ENCODE measurements around the gene CIT.
"Not testable (repeated sequence)": the region's sequence is repeated elsewhere in the genome, so short reads cannot be mapped to it uniquely, and the experiment has no call there.

CIT gene

GRCh38 chr12:119710965-119711551 lies 166.1 kb downstream of the CIT start:
- DNase-seq (ENCODE audit: low read depth), result no peak
- no peak for TF ChIP-seq CTCF (IDR thresholded peaks at IDR 0.05; ENCODE audit: low read depth, low read length, missing control alignments)
- H3K4me3 ChIP-seq (ENCODE audit: low read depth, low read length), result no peak overlapping the region

GRCh38 chr12:119710374-119710964 lies 166.7 kb downstream of the CIT start:
- TF ChIP-seq CTCF (IDR thresholded peaks at IDR 0.05; ENCODE audit: low read depth, low read length, missing control alignments), result no peak
- H3K4me3 ChIP-seq (ENCODE audit: low read depth, low read length), result no peak overlapping the region
- DNase-seq (ENCODE audit: low read depth), result no peak

GRCh38 chr12:119706427-119706826 lies 170.7 kb downstream of the CIT start:
- DNase-seq (ENCODE audit: low read depth); H3K4me3 ChIP-seq (ENCODE audit: low read depth, low read length): not testable (repeated sequence)

GRCh38 chr12:119705182-119705581 lies 171.9 kb downstream of the CIT start:
- H3K4me3 ChIP-seq (ENCODE audit: low read depth, low read length), result no peak overlapping the region

GRCh38 chr12:119704065-119704747 lies 172.9 kb downstream of the CIT start:
- no peak for DNase-seq (ENCODE audit: low read depth)
- H3K4me3 ChIP-seq (ENCODE audit: low read depth, low read length), result no peak overlapping the region
- no peak for TF ChIP-seq CTCF (IDR thresholded peaks at IDR 0.05; ENCODE audit: low read depth, low read length, missing control alignments)

More at GRCh38 chr12:119705182-119705581, 171.9 kb downstream of the CIT start:
- no peak for DNase-seq (ENCODE audit: low read depth)
- no peak for TF ChIP-seq CTCF (IDR thresholded peaks at IDR 0.05; ENCODE audit: low read depth, low read length, missing control alignments)

GRCh38 chr12:119700078-119700477 lies 177.0 kb downstream of the CIT start:
- H3K4me3 ChIP-seq (ENCODE audit: low read depth, low read length), result no peak overlapping the region
- no peak for TF ChIP-seq CTCF (IDR thresholded peaks at IDR 0.05; ENCODE audit: low read depth, low read length, missing control alignments)
- DNase-seq (ENCODE audit: low read depth), result no peak

GRCh38 chr12:119699199-119699760 lies 177.8 kb downstream of the CIT start:
- no peak for TF ChIP-seq CTCF (IDR thresholded peaks at IDR 0.05; ENCODE audit: low read depth, low read length, missing control alignments)
- no peak overlapping the region for H3K4me3 ChIP-seq (ENCODE audit: low read depth, low read length)
- no peak for DNase-seq (ENCODE audit: low read depth)
